Measurements from ENCODE around the gene DCP1A. TPM values are rescaled to one million over a fixed set of nuclear protein-coding genes. Genes with fewer than 3 reads are reported as not detected.
A peak's percentile ranks its signal among the peaks of the same experiment; 100 is the strongest.
"Not testable (repeated sequence)": the region's sequence is repeated elsewhere in the genome, so short reads cannot be mapped to it uniquely, and the experiment has no call there.

Gene DCP1A
- total RNA-seq, 1 donor from 2014 or later, result 33.8 TPM

DNA sequence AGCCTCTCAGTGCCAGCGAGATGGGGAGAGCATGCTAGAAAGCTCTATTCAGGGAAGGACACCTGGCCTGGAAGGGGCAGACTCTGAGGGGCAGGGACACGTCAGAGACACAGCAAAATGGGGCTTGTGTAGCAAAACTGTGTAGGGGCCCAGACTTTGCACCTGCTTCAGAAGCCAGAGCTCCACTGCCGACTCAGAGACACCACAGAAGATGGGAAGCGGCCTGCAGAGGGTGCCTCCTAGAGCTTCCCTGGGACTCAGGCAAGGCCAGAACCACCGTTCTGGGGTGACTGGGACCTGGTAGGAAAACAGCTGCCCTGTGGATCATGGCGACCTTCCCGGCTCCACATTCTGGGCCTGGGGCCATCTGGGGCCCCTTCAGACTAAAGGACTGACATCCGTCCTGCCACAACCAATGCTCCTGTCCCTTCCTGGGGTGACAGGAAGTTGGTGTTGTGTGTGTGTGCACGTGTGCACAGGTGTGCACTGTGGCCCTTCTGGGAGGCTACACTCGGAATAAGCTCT, 74.1 kb downstream of the DCP1A start:
- no peak for DNase-seq (ENCODE audit: low spot score)
- Mint-ChIP-seq H3K9me3 (ENCODE audit: unreplicated experiment) (no peaks in the 10 kb centered on the region), H3K27me3 (ENCODE audit: unreplicated experiment) (no peaks in the 10 kb centered on the region), H3K4me1 (ENCODE audit: unreplicated experiment) (peaks cover 10% of the 10 kb centered on the region), H3K4me3 (ENCODE audit: unreplicated experiment) (no peak overlapping the region), H3K27ac (ENCODE audit: unreplicated experiment) (no peak overlapping the region), H3K36me3 (ENCODE audit: low read depth, unreplicated experiment) (no peaks in the 10 kb centered on the region)
- TF ChIP-seq, protein P1, sequence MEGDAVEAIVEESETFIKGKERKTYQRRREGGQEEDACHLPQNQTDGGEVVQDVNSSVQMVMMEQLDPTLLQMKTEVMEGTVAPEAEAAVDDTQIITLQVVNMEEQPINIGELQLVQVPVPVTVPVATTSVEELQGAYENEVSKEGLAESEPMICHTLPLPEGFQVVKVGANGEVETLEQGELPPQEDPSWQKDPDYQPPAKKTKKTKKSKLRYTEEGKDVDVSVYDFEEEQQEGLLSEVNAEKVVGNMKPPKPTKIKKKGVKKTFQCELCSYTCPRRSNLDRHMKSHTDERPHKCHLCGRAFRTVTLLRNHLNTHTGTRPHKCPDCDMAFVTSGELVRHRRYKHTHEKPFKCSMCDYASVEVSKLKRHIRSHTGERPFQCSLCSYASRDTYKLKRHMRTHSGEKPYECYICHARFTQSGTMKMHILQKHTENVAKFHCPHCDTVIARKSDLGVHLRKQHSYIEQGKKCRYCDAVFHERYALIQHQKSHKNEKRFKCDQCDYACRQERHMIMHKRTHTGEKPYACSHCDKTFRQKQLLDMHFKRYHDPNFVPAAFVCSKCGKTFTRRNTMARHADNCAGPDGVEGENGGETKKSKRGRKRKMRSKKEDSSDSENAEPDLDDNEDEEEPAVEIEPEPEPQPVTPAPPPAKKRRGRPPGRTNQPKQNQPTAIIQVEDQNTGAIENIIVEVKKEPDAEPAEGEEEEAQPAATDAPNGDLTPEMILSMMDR (IDR thresholded peaks at IDR 0.05; ENCODE audit: unreplicated experiment), result no peak

DNA sequence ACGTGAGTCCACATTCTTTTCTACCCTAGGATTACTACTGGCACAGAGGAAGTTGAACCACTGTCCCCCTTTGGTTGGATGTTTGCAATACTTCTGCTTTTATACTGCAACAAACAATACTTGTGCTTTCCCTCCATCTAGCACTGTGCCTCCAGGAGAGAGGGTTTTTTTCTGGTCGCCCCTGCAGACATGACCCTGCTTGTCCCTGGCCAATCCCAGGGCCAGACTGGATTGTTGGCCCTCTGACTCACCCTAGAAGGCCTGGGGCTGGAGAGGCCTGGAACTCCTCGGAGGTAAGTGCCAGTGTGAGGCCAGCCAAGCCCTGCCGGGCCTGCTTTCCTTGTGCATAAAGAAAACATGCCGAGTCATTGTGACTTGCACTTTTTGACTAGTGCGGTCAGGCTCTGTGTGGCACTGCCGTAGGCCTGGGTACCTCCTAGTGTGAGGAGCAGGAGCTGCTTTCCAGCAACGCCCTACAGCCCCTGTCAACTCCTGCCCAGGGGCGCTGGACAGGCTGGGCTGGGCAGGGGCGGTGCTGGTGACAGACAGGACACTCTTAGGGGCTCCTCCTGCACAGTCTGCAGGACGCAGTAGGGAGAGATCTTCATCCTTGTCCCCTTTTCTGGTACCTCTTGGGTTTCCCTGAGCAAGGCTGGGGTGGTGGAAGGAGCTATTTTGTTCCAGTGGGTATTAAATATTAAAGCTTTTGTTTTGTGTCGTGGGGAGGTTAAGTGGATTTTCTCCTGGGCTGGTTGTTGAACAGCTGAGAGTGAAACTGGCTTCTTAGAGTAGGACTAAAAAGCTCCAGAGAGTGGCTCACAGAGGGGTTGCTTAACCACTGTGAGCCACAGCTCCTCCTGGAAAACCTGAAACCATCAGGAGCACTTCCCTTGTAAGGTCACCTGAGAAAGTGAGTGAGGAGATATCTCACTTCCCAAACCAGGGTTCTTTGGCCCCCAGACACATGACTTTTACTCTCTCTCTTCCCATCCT, 77.2 kb downstream of the DCP1A start:
- peak; percentile 34 for DNase-seq (ENCODE audit: low spot score)
- Mint-ChIP-seq H3K9me3 (ENCODE audit: unreplicated experiment) (no peaks in the 10 kb centered on the region), H3K27ac (ENCODE audit: unreplicated experiment) (peak overlapping the region; percentile 34), H3K4me1 (ENCODE audit: unreplicated experiment) (peaks cover 8% of the 10 kb centered on the region), H3K27me3 (ENCODE audit: unreplicated experiment) (no peaks in the 10 kb centered on the region), H3K4me3 (ENCODE audit: unreplicated experiment) (no peak overlapping the region), H3K36me3 (ENCODE audit: low read depth, unreplicated experiment) (no peaks in the 10 kb centered on the region)
- TF ChIP-seq, protein P1 (IDR thresholded peaks at IDR 0.05; ENCODE audit: unreplicated experiment), result no peak

DNA sequence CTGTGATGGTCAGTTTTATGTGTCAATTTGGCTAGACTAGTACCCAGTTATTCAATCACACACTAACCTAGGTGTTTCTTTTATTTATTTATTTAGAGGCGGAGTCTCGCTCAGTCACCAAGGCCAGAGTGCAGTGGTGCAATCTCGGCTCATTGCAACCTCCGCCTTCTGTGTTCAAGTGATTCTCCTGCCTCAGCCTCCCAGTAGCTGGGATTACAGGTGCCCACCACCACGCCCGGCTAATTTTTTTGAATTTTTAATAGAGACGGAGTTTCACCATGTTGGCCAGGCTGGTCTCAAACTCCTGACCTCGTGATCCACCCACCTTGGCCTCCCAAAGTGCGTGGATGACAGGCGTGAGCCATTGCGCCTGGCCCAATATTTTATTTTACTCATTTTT, 78.2 kb downstream of the DCP1A start:
- H3K4me1 Mint-ChIP-seq (ENCODE audit: unreplicated experiment); H3K27ac Mint-ChIP-seq (ENCODE audit: unreplicated experiment); H3K4me3 Mint-ChIP-seq (ENCODE audit: unreplicated experiment); DNase-seq (ENCODE audit: low spot score); H3K9me3 Mint-ChIP-seq (ENCODE audit: unreplicated experiment); H3K36me3 Mint-ChIP-seq (ENCODE audit: low read depth, unreplicated experiment); H3K27me3 Mint-ChIP-seq (ENCODE audit: unreplicated experiment): not testable (repeated sequence)

DNA sequence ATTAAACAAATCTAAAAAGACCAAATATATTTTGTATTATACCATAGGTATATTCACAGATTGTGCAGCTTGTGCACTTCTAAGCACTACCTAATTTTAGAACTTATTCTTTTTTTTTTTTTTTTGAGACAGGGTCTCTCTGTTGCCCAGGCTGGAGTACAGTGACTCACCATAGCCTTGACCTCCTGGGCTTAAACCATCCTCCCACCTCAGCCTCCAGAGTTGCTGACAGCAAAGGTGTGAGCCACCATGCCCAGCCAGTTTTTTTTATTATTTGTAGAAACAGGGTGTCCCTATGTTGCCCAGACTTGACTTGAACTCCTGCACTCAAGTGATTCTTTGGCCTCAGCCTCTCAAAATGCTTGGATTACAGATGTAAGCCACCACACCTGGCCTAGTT, 79.6 kb downstream of the DCP1A start:
- Mint-ChIP-seq H3K4me1 (ENCODE audit: unreplicated experiment) (peaks cover 6% of the 10 kb centered on the region), H3K9me3 (ENCODE audit: unreplicated experiment) (no peaks in the 10 kb centered on the region), H3K4me3 (ENCODE audit: unreplicated experiment) (no peak overlapping the region), H3K27ac (ENCODE audit: unreplicated experiment) (no peak overlapping the region), H3K36me3 (ENCODE audit: low read depth, unreplicated experiment) (no peaks in the 10 kb centered on the region), H3K27me3 (ENCODE audit: unreplicated experiment) (no peaks in the 10 kb centered on the region)
- TF ChIP-seq, protein P1 (IDR thresholded peaks at IDR 0.05; ENCODE audit: unreplicated experiment), result no peak
- DNase-seq (ENCODE audit: low spot score), result no peak

DNA sequence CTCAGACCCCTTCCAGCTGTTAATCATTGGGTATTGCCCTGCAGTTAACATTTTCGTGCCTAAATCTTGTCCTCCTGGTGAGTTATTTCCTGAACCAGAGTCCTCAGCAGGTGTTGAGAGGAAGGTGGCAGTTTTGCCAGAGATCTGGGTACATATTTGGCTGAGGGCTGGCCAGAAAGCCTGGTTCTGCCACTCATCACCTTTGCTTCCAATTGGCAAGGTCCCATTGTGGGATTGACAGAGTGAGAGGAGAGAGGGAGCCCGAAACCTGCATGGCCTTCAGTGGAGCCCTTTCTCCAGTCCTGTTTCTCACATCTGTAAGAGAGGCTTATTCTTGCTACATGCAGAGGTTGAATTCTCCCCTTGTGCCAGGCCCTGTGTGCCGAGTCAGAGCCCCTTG, 82.6 kb downstream of the DCP1A start:
- no peak for DNase-seq (ENCODE audit: low spot score)
- Mint-ChIP-seq H3K4me3 (ENCODE audit: unreplicated experiment) (no peak overlapping the region), H3K27ac (ENCODE audit: unreplicated experiment) (no peak overlapping the region), H3K27me3 (ENCODE audit: unreplicated experiment) (peaks cover 1% of the 10 kb centered on the region), H3K36me3 (ENCODE audit: low read depth, unreplicated experiment) (no peaks in the 10 kb centered on the region), H3K9me3 (ENCODE audit: unreplicated experiment) (no peaks in the 10 kb centered on the region), H3K4me1 (ENCODE audit: unreplicated experiment) (peaks cover under 1% of the 10 kb centered on the region)
- TF ChIP-seq, protein P1 (IDR thresholded peaks at IDR 0.05; ENCODE audit: unreplicated experiment), result no peak

Measured in endothelial cell (in vitro differentiated cells).